Measurements from ENCODE around the gene PDK2. TPM values are rescaled to one million over a fixed set of nuclear protein-coding genes. Genes with fewer than 3 reads are reported as not detected.

Gene PDK2
- total RNA-seq, 1 experiment from 2014 or later, result 25.3 TPM

GRCh38 chr17:50139950-50140885, 45.1 kb downstream of the PDK2 start:
- H3K36me3 ChIP-seq, result peaks cover 98% of the 10 kb centered on the region
- peak; percentile 65 to 88 for DNase-seq (ENCODE audit: low read depth in 1 of 2, low spot score in 2 of 2)
- H3K4me3 ChIP-seq, result no peak overlapping the region
- H3K27me3 ChIP-seq (replicated peaks), result no peaks in the 10 kb centered on the region
- no peak overlapping the region for H3K27ac ChIP-seq
- no peaks in the 10 kb centered on the region for H3K9me3 ChIP-seq (replicated peaks)
- no peaks in the 10 kb centered on the region for H3K4me1 ChIP-seq (replicated peaks)

- H3K27me3 ChIP-seq (replicated peaks), result no peaks in the 10 kb centered on the region
- DNase-seq (ENCODE audit: low read depth in 1 of 2, low spot score in 2 of 2), result no peak
- no peaks in the 10 kb centered on the region for H3K4me1 ChIP-seq (replicated peaks)
- H3K9me3 ChIP-seq (replicated peaks), result no peaks in the 10 kb centered on the region
- peaks cover 98% of the 10 kb centered on the region for H3K36me3 ChIP-seq
- H3K4me3 ChIP-seq, result no peak overlapping the region
- no peak overlapping the region for H3K27ac ChIP-seq
Measured at GRCh38 chr17:50141026-50141744, 46.0 kb downstream of the PDK2 start.

GRCh38 chr17:50141745-50142110, 46.6 kb downstream of the PDK2 start:
- Histone ChIP-seq H3K36me3 (peaks cover 98% of the 10 kb centered on the region), H3K4me1 (replicated peaks) (peaks cover 5% of the 10 kb centered on the region; the same call in 1 of the 2 replicates), H3K27ac (no peak overlapping the region), H3K27me3 (replicated peaks) (no peaks in the 10 kb centered on the region), H3K9me3 (replicated peaks) (no peaks in the 10 kb centered on the region), H3K4me3 (no peak overlapping the region)
- DNase-seq (ENCODE audit: low read depth in 1 of 2, low spot score in 2 of 2), result no peak

- peaks cover 24% of the 10 kb centered on the region for H3K4me1 ChIP-seq (replicated peaks)
- H3K36me3 ChIP-seq, result peaks cover 98% of the 10 kb centered on the region
- H3K9me3 ChIP-seq (replicated peaks), result no peaks in the 10 kb centered on the region
- H3K27ac ChIP-seq, result no peak overlapping the region
- no peak for DNase-seq (ENCODE audit: low read depth in 1 of 2, low spot score in 2 of 2)
- H3K4me3 ChIP-seq, result no peak overlapping the region
- no peaks in the 10 kb centered on the region for H3K27me3 ChIP-seq (replicated peaks)
Measured at GRCh38 chr17:50143461-50144176, 48.5 kb downstream of the PDK2 start.

GRCh38 chr17:50144355-50144754, 49.2 kb downstream of the PDK2 start:
- Histone ChIP-seq H3K4me3 (no peak overlapping the region), H3K36me3 (peaks cover 95% of the 10 kb centered on the region), H3K27ac (no peak overlapping the region), H3K27me3 (replicated peaks) (no peaks in the 10 kb centered on the region), H3K9me3 (replicated peaks) (no peaks in the 10 kb centered on the region), H3K4me1 (replicated peaks) (peaks cover 29% of the 10 kb centered on the region)
- DNase-seq (ENCODE audit: low read depth in 1 of 2, low spot score in 2 of 2), result no peak

GRCh38 chr17:50144845-50145531, 49.8 kb downstream of the PDK2 start:
- Histone ChIP-seq H3K36me3 (peaks cover 95% of the 10 kb centered on the region), H3K4me3 (no peak overlapping the region)
- DNase-seq (ENCODE audit: low read depth in 1 of 2, low spot score in 2 of 2), result no peak

GRCh38 chr17:50145532-50146229, 50.5 kb downstream of the PDK2 start:
- Histone ChIP-seq H3K4me1 (replicated peaks) (peaks cover 38% of the 10 kb centered on the region), H3K9me3 (replicated peaks) (no peaks in the 10 kb centered on the region), H3K36me3 (peaks cover 93% of the 10 kb centered on the region), H3K27me3 (replicated peaks) (no peaks in the 10 kb centered on the region), H3K4me3 (no peak overlapping the region), H3K27ac (no peak overlapping the region)
- no peak for DNase-seq (ENCODE audit: low read depth in 1 of 2, low spot score in 2 of 2)

More at GRCh38 chr17:50144845-50145531, 49.8 kb downstream of the PDK2 start:
- no peak overlapping the region for H3K27ac ChIP-seq
- H3K27me3 ChIP-seq (replicated peaks), result no peaks in the 10 kb centered on the region
- peaks cover 35% of the 10 kb centered on the region for H3K4me1 ChIP-seq (replicated peaks)
- H3K9me3 ChIP-seq (replicated peaks), result no peaks in the 10 kb centered on the region

- peaks cover 87% of the 10 kb centered on the region for H3K36me3 ChIP-seq
- H3K27me3 ChIP-seq (replicated peaks), result no peaks in the 10 kb centered on the region
- DNase-seq (ENCODE audit: low read depth in 1 of 2, low spot score in 2 of 2), result no peak
- no peak overlapping the region for H3K27ac ChIP-seq
- H3K9me3 ChIP-seq (replicated peaks), result no peaks in the 10 kb centered on the region
- H3K4me1 ChIP-seq (replicated peaks), result peaks cover 42% of the 10 kb centered on the region
- H3K4me3 ChIP-seq, result no peak overlapping the region
Measured at GRCh38 chr17:50146230-50146926, 51.2 kb downstream of the PDK2 start.

GRCh38 chr17:50146927-50147665, 51.9 kb downstream of the PDK2 start:
- DNase-seq (ENCODE audit: low read depth in 1 of 2, low spot score in 2 of 2), result no peak
- peaks cover 80% of the 10 kb centered on the region for H3K36me3 ChIP-seq
- H3K27ac ChIP-seq, result no peak overlapping the region
- no peak overlapping the region for H3K4me3 ChIP-seq
- peaks cover 47% of the 10 kb centered on the region for H3K4me1 ChIP-seq (replicated peaks)
- no peaks in the 10 kb centered on the region for H3K9me3 ChIP-seq (replicated peaks)
- H3K27me3 ChIP-seq (replicated peaks), result no peaks in the 10 kb centered on the region

- Histone ChIP-seq H3K27ac (no peak overlapping the region), H3K27me3 (replicated peaks) (no peaks in the 10 kb centered on the region), H3K36me3 (peaks cover 72% of the 10 kb centered on the region), H3K4me1 (replicated peaks) (peaks cover 54% of the 10 kb centered on the region), H3K9me3 (replicated peaks) (no peaks in the 10 kb centered on the region), H3K4me3 (peak overlapping the region; percentile 88)
- no peak for DNase-seq (ENCODE audit: low read depth in 1 of 2, low spot score in 2 of 2)
Measured at GRCh38 chr17:50147841-50148225, 52.7 kb downstream of the PDK2 start.

GRCh38 chr17:50148226-50149090, 53.3 kb downstream of the PDK2 start:
- Histone ChIP-seq H3K27ac (no peak overlapping the region), H3K27me3 (replicated peaks) (no peaks in the 10 kb centered on the region), H3K36me3 (peaks cover 68% of the 10 kb centered on the region), H3K9me3 (replicated peaks) (no peaks in the 10 kb centered on the region), H3K4me1 (replicated peaks) (peaks cover 54% of the 10 kb centered on the region), H3K4me3 (peak overlapping the region; percentile 88)
- peak; percentile 77 to 83 for DNase-seq (ENCODE audit: low read depth in 1 of 2, low spot score in 2 of 2)

All from SJSA1 (cell line).